HCT116 (cell line): ENCODE data around the gene ULBP1.

Experiments
- CEBPB ChIP-seq: IDR thresholded peaks from 2 replicates; pipeline ENCODE4 v1.6.1; 2012; ENCODE audit warnings: low read depth
- EGR1 ChIP-seq: IDR thresholded peaks from 2 replicates; pipeline ENCODE4 v1.6.1; 2012; ENCODE audit warnings: low read depth
- EZH2 ChIP-seq: fragments of 200-600 bp; sonication (generic); IDR thresholded peaks from 2 replicates; pipeline ENCODE4 v1.6.1; 2017; ENCODE audit warnings: antibody characterized with exemption, mixed run types
- POLR2A ChIP-seq: IDR thresholded peaks from 2 replicates; pipeline ENCODE4 v1.7.0; 2011; ENCODE audit warnings: borderline replicate concordance; ENCODE audit not compliant: insufficient read depth, insufficient read length; ENCODE audit errors: extremely low read depth
- RAD21 ChIP-seq: IDR thresholded peaks from 2 replicates; pipeline ENCODE4 v1.6.1; 2012; ENCODE audit warnings: low read depth, mild to moderate bottlenecking
- SRF ChIP-seq: IDR thresholded peaks from 2 replicates; pipeline ENCODE4 v1.6.1; 2012; ENCODE audit warnings: low read depth
- ZFX ChIP-seq: fragments of 450-650 bp; IDR thresholded peaks from 2 replicates; pipeline ENCODE4 v1.6.1; 2017
- TF ChIP-seq, protein P1 (sequence below), 3 experiments: fragments of 200-600 bp in 1 of 3; sonication (generic) in 1 of 3; IDR thresholded peaks in 2 of 3; conservative IDR thresholded peaks in 1 of 3; 2 replicates each; pipeline ENCODE4 v1.5.1; 2012 to 2017; ENCODE audit warnings: low read depth in 2 of 3, low read length in 2 of 3, antibody characterized with exemption in 1 of 3, borderline replicate concordance in 1 of 3, control low read depth in 1 of 3, mild to moderate bottlenecking in 1 of 3, mixed read lengths in 1 of 3, mixed run types in 1 of 3, moderate library complexity in 1 of 3; ENCODE audit not compliant: insufficient read depth in 1 of 3
- TF ChIP-seq, protein P2 (sequence below): IDR thresholded peaks from 2 replicates; pipeline ENCODE4 v1.6.1; 2012

DNA sequence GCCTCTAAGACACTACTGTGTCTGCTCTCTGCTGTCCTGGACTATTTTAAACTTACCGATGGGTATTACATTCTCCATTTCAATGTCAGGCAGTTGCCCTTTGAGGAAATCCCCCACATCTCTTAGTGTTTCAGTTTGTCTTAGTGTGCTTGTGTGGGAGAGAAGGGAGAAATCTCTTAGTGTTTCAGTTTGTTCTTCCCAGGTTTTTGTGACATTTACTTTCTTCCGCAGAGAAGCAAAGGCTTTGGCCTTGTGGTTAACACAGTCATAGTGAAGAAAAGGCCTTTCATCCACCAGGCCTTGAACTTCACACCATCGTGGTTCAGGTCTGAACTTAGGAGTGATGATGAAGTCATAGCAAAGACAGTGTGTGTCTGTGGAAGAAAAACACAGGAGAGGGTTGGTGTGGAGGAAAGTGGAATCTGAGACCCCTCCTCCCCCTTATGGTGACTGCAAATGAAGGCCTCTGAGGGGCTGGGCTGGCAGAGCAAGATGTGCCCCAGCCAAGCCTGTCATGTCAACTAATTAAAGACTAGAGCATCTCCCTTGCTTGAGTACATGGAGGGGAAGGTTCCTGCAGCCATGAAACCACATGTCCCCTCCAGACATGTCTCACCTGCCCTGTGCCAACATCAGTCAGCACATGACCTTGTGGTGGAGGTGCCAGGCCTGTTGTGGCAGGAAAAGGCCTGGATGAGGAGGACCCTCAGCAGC lies 37.7 kb downstream of the ULBP1 start:
- TF ChIP-seq, protein P1, sequence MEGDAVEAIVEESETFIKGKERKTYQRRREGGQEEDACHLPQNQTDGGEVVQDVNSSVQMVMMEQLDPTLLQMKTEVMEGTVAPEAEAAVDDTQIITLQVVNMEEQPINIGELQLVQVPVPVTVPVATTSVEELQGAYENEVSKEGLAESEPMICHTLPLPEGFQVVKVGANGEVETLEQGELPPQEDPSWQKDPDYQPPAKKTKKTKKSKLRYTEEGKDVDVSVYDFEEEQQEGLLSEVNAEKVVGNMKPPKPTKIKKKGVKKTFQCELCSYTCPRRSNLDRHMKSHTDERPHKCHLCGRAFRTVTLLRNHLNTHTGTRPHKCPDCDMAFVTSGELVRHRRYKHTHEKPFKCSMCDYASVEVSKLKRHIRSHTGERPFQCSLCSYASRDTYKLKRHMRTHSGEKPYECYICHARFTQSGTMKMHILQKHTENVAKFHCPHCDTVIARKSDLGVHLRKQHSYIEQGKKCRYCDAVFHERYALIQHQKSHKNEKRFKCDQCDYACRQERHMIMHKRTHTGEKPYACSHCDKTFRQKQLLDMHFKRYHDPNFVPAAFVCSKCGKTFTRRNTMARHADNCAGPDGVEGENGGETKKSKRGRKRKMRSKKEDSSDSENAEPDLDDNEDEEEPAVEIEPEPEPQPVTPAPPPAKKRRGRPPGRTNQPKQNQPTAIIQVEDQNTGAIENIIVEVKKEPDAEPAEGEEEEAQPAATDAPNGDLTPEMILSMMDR (IDR thresholded peaks at IDR 0.05 in 2 of 3, conservative IDR thresholded peaks at IDR 0.05 in 1 of 3; ENCODE audit: borderline replicate concordance in 1 of 3, insufficient read depth in 1 of 3, low read depth in 2 of 3, low read length in 2 of 3): no peak
- TF ChIP-seq EZH2: no peak
- TF ChIP-seq POLR2A: no peak
- TF ChIP-seq, protein P2, sequence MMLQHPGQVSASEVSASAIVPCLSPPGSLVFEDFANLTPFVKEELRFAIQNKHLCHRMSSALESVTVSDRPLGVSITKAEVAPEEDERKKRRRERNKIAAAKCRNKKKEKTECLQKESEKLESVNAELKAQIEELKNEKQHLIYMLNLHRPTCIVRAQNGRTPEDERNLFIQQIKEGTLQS: no peak
- no peak for TF ChIP-seq RAD21
- no peak for TF ChIP-seq SRF
- no peak for TF ChIP-seq EGR1
- no peak for TF ChIP-seq ZFX
- no peak for TF ChIP-seq CEBPB
